ENCODE results near the gene ZBTB9. TPM values are rescaled to one million over a fixed set of nuclear protein-coding genes. Genes with fewer than 3 reads are reported as not detected.

Gene ZBTB9
- total RNA-seq, 1 donor from 2014 or later, result 12.5 TPM

DNA sequence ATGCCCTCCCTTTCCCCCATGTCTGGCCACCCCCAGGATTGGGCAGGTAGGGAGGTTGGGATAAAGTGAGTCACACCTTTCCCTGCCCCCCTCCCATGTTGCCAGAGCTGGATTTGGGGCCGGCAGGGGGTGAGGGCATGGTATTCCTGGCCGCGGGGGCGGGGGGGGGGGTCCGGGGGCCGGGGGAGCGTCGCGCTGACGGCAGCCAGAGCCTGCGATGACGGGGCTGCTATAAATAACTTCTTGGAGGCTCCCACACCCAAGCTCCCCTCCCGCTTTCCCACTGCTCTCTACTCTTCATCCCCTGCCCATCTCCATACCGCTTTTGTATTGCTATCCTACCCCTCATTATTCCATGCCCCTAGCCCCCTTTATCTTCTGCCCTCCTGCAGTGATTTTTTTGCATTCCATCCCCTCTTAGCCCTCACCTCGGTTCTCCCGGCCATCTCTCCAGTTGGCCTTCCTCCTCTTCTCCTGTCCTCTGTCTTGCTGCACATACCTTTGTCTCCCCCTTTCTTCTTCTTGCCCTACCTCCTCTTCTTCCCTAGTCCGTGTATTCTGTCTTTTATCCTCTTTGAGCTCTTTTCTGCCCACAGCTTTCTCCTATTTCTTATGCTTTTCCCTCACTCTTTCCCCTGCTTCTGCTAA, 20.7 kb upstream of the ZBTB9 start:
- Mint-ChIP-seq H3K27me3 (no peaks in the 10 kb centered on the region), H3K36me3 (ENCODE audit: low read depth) (peaks cover 34% of the 10 kb centered on the region), H3K27ac (peak overlapping the region; percentile 6), H3K4me1 (peaks cover 57% of the 10 kb centered on the region), H3K9me3 (no peaks in the 10 kb centered on the region), H3K4me3 (no peak overlapping the region)
- DNase-seq, result no peak
- CTCF ChIA-PET, result no interaction called here
- TF ChIP-seq, protein P1, sequence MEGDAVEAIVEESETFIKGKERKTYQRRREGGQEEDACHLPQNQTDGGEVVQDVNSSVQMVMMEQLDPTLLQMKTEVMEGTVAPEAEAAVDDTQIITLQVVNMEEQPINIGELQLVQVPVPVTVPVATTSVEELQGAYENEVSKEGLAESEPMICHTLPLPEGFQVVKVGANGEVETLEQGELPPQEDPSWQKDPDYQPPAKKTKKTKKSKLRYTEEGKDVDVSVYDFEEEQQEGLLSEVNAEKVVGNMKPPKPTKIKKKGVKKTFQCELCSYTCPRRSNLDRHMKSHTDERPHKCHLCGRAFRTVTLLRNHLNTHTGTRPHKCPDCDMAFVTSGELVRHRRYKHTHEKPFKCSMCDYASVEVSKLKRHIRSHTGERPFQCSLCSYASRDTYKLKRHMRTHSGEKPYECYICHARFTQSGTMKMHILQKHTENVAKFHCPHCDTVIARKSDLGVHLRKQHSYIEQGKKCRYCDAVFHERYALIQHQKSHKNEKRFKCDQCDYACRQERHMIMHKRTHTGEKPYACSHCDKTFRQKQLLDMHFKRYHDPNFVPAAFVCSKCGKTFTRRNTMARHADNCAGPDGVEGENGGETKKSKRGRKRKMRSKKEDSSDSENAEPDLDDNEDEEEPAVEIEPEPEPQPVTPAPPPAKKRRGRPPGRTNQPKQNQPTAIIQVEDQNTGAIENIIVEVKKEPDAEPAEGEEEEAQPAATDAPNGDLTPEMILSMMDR (IDR thresholded peaks at IDR 0.05), result no peak
- no peak for ATAC-seq (ENCODE audit: low read depth)
- POLR2A ChIA-PET, result interaction anchor here (3.3 kb wide), 1 partner anchor 21 kb away, joined by 27 read pairs; the partner anchor contains the start of gene ZBTB9
- intact Hi-C loops (cut with micrococcal nuclease), result loop anchor here (5.0 kb wide), 2 partner anchors 226 to 354 kb away; partner anchors contain the start of genes LEMD2 and RING1

DNA sequence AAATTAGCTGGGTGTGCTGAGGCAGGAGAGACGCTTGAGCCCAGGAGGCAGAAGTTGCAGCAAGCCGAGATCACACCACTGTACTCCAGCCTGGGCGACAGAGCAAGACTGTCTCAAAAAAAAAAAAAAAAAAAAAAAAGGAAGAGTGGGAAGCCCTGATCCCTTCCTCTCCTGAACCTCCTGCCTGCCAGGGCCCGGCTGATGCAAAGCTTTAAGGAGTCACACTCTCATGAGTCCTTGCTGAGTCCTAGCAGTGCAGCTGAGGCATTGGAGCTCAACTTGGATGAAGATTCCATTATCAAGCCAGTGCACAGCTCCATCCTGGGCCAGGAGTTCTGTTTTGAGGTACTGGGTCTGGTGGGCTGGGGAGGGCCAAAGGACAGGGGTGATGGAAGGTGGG, 19.4 kb upstream of the ZBTB9 start:
- DNase-seq, result no peak
- ATAC-seq (ENCODE audit: low read depth), result no peak
- intact Hi-C loops (cut with micrococcal nuclease), result loop anchor here (5.0 kb wide), 2 partner anchors 228 to 352 kb away; partner anchors contain the start of genes LEMD2 and RING1
- H3K27ac Mint-ChIP-seq, result no peak overlapping the region
- no peaks in the 10 kb centered on the region for H3K27me3 Mint-ChIP-seq
- H3K36me3 Mint-ChIP-seq (ENCODE audit: low read depth), result peaks cover 45% of the 10 kb centered on the region
- peaks cover 44% of the 10 kb centered on the region for H3K4me1 Mint-ChIP-seq
- no peaks in the 10 kb centered on the region for H3K9me3 Mint-ChIP-seq
- no peak overlapping the region for H3K4me3 Mint-ChIP-seq
- TF ChIP-seq, protein P1 (IDR thresholded peaks at IDR 0.05), result no peak
- CTCF ChIA-PET, result no interaction called here
- POLR2A ChIA-PET, result interaction anchor here (0.6 kb wide), 1 partner anchor 464 kb away, joined by 3 read pairs; no protein-coding TSS in a partner anchor

GRCh38 chr6:33437666-33438065, 16.7 kb upstream of the ZBTB9 start:
- Mint-ChIP-seq H3K4me1 (peaks cover 17% of the 10 kb centered on the region), H3K9me3 (no peaks in the 10 kb centered on the region), H3K4me3 (no peak overlapping the region), H3K27ac (no peak overlapping the region), H3K27me3 (no peaks in the 10 kb centered on the region), H3K36me3 (ENCODE audit: low read depth) (peaks cover 67% of the 10 kb centered on the region)
- ChIA-PET POLR2A (no interaction called here), CTCF (interaction anchor here (1.2 kb wide), 1 partner anchor 15 kb away, joined by 3 read pairs; no protein-coding TSS in a partner anchor)
- DNase-seq (no peak), ATAC-seq (ENCODE audit: low read depth) (no peak)
- TF ChIP-seq, protein P1 (IDR thresholded peaks at IDR 0.05), result no peak
- intact Hi-C loops (cut with micrococcal nuclease), result no loop called here

DNA sequence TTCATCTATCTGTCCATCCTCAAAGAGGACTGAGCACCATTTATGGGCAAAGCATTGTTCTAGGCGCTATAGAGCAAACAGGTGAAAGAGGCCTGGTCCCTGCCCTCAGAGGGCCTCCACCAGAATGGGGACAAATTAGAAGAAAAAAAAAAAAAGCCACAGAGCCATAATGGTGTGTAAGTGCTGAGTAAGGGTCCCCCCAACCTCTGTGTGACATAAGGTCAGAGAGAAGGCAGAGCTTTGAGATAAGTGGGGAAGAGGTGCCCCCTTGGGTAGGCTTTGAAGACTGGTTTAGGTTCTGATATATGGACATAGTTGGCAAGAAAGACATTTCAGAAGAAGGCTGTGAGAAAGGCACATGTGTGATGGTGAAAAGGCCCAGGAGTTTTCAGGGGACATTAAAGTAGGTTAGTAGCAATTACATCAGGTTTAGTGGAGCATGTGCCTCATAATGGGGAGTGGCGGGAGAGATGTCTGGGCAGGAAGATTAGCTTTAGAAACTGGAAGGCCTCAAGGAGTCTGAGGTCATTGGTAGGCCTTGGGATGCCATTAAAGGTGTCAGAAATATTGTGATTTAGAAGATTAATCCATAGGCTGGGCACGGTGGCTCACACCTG, 15.3 kb upstream of the ZBTB9 start:
- Mint-ChIP-seq H3K4me3 (no peak overlapping the region), H3K4me1 (peaks cover 4% of the 10 kb centered on the region), H3K9me3 (no peaks in the 10 kb centered on the region), H3K27me3 (no peaks in the 10 kb centered on the region), H3K27ac (no peak overlapping the region), H3K36me3 (ENCODE audit: low read depth) (peaks cover 74% of the 10 kb centered on the region)
- no peak for ATAC-seq (ENCODE audit: low read depth)
- ChIA-PET POLR2A (no interaction called here), CTCF (no interaction called here)
- DNase-seq, result no peak
- TF ChIP-seq, protein P1 (IDR thresholded peaks at IDR 0.05), result no peak
- intact Hi-C loops (cut with micrococcal nuclease), result no loop called here

DNA sequence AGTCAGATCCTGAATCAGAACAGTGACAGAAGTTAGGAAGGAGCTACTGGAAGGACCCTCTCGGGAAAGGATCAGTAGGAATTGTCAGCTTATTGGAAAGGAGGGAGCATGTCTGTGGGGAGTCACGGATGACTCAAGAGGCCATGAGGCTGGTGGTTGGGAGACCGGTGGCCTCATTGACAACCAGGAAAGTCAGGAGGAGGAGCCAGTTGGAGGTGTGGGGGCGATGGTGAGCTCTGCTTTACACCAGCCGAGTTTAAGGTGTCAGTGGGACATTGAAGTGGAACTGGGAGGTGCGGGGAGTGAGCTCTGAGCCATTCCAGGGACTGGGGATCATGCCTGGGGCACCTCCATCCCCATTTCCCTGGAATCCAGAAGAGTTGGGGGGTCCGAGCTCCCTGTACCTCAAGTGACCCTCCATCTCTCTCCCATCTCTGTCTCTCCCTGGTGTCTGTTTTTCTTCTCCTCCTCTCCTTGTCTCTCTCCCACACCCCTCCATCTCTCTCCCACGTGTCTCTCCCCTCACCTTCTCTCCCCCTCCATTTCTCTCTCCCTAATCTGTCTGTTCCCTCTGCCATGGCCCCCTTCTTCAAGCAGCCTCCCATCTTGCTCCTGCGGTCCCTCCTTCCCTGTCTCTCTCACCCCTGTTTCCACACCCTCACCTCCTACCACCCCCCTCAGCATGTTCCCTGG, 14.3 kb upstream of the ZBTB9 start:
- H3K27ac Mint-ChIP-seq, result no peak overlapping the region
- TF ChIP-seq, protein P1 (IDR thresholded peaks at IDR 0.05), result no peak
- no peak for DNase-seq

More for the DNA sequence above, 14.3 kb upstream of the ZBTB9 start:
- Mint-ChIP-seq H3K4me3 (no peak overlapping the region), H3K9me3 (no peaks in the 10 kb centered on the region), H3K4me1 (peaks cover 3% of the 10 kb centered on the region), H3K36me3 (ENCODE audit: low read depth) (peaks cover 82% of the 10 kb centered on the region), H3K27me3 (no peaks in the 10 kb centered on the region)
- POLR2A ChIA-PET, result no interaction called here
- intact Hi-C loops (cut with micrococcal nuclease), result no loop called here
- no peak for ATAC-seq (ENCODE audit: low read depth)
- CTCF ChIA-PET, result no interaction called here

All from activated B cell treated with CpG ODN at 0.5 μM for 24 hours (primary cell).